ENCODE data around the gene LGALSL.

LGALSL gene

GRCh38 chr2:64453770-64454385, at the start of gene LGALSL:
TSS of gene LGALSL (plus strand) at chr2:64454162. CDS start at chr2:64454546, 384 bp downstream.
- DNase-seq (ENCODE audit: low read depth): peak; percentile 59

GRCh38 chr2:64404743-64405142, 49.2 kb upstream of the LGALSL start:
- no peak for DNase-seq (ENCODE audit: low read depth)

- DNase-seq (ENCODE audit: low read depth): peak; percentile 80
Measured at GRCh38 chr2:64405581-64406406, 48.2 kb upstream of the LGALSL start.

GRCh38 chr2:64406407-64406774, 47.6 kb upstream of the LGALSL start:
- DNase-seq (ENCODE audit: low read depth): no peak

GRCh38 chr2:64408031-64408430, 45.9 kb upstream of the LGALSL start:
- no peak for DNase-seq (ENCODE audit: low read depth)

GRCh38 chr2:64410671-64411070, 43.3 kb upstream of the LGALSL start:
- DNase-seq (ENCODE audit: low read depth): no peak

- no peak for DNase-seq (ENCODE audit: low read depth)
Measured at GRCh38 chr2:64412671-64413070, 41.3 kb upstream of the LGALSL start.

- no peak for DNase-seq (ENCODE audit: low read depth)
Measured at GRCh38 chr2:64414736-64415435, 39.1 kb upstream of the LGALSL start.

GRCh38 chr2:64417624-64418023, 36.3 kb upstream of the LGALSL start:
- DNase-seq (ENCODE audit: low read depth): no peak

- no peak for DNase-seq (ENCODE audit: low read depth)
Measured at GRCh38 chr2:64419596-64420165, 34.3 kb upstream of the LGALSL start.

GRCh38 chr2:64420677-64421076, 33.3 kb upstream of the LGALSL start:
- DNase-seq (ENCODE audit: low read depth): no peak

GRCh38 chr2:64421201-64421600, 32.8 kb upstream of the LGALSL start:
- no peak for DNase-seq (ENCODE audit: low read depth)

GRCh38 chr2:64422466-64422865, 31.5 kb upstream of the LGALSL start:
- DNase-seq (ENCODE audit: low read depth): peak; percentile 9

- no peak for DNase-seq (ENCODE audit: low read depth)
Measured at GRCh38 chr2:64423303-64423702, 30.7 kb upstream of the LGALSL start.

- no peak for DNase-seq (ENCODE audit: low read depth)
Measured at GRCh38 chr2:64424416-64424987, 29.5 kb upstream of the LGALSL start.

GRCh38 chr2:64426183-64426952, 27.6 kb upstream of the LGALSL start:
- peak; percentile 37 for DNase-seq (ENCODE audit: low read depth)

- DNase-seq (ENCODE audit: low read depth): no peak
Measured at GRCh38 chr2:64434039-64434657, 19.8 kb upstream of the LGALSL start.

GRCh38 chr2:64437883-64438282, 16.1 kb upstream of the LGALSL start:
- no peak for DNase-seq (ENCODE audit: low read depth)

- no peak for DNase-seq (ENCODE audit: low read depth)
Measured at GRCh38 chr2:64439194-64439593, 14.8 kb upstream of the LGALSL start.

GRCh38 chr2:64440843-64441242, 13.1 kb upstream of the LGALSL start:
- no peak for DNase-seq (ENCODE audit: low read depth)

- no peak for DNase-seq (ENCODE audit: low read depth)
Measured at GRCh38 chr2:64442277-64442676, 11.7 kb upstream of the LGALSL start.
